Stimulated activated CD4-positive, alpha-beta T cell treated with anti-CD3 and anti-CD28 coated beads, TNF-alpha, amount 100 ng/mL, for 48 hours (primary cell): ENCODE data around the gene LRRN1.
"Not testable (repeated sequence)": the region's sequence is repeated elsewhere in the genome, so short reads cannot be mapped to it uniquely, and the experiment has no call there.

ENCODE experiments used
- DNase-seq, 3 donors: peaks; one replicate each; pipeline ENCODE4 v3.0.0-alpha.2; 2020; ENCODE audit warnings: low read depth in 3 of 3

Gene LRRN1

DNA sequence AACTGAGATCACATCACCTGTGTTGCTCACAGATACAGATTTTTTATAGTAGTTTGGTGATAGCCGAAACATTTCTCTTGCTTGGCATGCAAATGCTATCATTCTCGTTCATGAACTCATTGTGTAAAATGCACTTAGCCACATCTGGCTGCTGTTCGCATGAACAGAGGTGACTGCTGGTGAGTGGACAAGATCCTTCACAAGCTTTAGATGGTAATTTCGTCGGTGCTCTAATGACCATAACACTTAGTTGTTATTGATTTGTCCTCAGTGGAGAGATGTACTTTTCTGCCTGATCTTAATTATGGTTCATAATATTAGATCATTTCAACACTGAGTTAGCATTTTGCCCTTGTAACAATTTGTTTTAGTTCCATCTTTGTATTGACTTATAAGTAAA lies 13.8 kb downstream of the LRRN1 start:
- DNase-seq, result no peak

DNA sequence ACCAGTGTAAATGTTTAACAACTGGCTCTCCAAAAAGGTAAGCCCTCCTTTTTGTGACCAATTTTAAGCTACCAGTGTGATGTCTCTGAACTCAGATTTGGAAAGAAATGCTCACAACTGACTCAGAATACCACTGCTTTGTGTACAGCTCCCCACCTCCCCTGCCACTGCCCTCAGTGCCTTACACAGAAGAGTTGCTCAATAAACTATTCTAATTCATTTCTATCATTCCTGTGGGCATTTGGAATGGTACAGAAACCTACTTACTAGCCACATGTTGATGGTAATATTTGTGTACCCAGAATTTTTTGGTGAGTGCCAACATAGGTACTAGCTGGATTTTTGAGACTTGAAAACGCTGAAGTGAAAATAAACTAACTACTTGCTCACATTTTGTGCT lies 16.0 kb downstream of the LRRN1 start:
- no peak for DNase-seq

DNA sequence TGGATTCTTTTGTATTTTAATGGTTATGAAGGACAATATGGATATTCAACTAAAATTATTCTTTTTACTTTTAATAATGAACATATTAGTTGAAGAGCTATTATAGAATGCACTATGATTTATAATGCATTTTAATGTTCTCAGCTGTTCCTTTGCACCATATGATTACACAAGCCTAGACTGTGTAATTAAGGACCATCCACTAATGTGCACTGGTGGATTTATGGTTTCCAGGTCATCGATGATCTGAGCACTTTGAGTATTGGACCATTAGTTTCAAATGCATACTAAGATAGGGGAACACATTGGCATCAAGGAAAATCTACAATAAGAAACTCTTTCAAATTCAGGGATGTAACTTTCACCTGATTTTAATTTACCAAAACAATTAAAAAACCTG lies 16.8 kb downstream of the LRRN1 start:
- DNase-seq, result no peak

DNA sequence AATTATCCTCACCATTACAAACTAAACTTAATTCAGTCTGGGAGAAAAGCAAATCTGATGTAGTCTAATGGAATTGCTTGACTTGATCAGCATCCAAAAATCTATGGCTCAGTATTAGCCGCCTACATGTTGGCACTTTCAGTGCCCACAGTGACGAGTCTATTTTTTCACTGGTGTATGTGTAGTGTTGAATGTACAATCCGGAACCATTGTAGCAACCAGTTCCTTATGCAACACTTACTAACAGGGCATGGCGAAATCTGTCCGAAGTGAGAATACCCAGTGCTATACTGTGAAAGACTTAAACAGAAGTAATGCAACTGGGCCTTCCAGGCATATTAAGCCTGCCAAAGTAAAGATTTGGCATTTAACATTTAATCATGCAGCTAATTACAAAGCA lies 18.6 kb downstream of the LRRN1 start:
- DNase-seq, result no peak

DNA sequence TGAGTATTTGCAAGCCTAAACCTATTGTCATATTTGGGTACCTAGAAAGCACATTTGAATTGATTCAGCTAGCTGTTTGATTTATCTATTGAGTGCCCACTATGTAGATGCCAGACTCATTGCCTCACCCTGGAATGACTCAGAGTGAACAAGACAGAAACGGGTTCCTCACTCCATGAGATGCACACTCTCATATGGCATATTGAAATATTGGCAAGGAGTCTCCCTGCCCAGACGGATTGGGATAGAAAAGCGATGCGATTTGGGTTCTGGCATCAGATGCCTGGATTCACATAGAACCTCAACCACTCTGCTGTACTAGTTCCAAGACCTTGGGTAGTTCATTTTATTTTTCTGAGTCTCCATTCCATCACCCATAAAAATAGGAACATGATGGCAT lies 22.5 kb downstream of the LRRN1 start:
- no peak for DNase-seq

DNA sequence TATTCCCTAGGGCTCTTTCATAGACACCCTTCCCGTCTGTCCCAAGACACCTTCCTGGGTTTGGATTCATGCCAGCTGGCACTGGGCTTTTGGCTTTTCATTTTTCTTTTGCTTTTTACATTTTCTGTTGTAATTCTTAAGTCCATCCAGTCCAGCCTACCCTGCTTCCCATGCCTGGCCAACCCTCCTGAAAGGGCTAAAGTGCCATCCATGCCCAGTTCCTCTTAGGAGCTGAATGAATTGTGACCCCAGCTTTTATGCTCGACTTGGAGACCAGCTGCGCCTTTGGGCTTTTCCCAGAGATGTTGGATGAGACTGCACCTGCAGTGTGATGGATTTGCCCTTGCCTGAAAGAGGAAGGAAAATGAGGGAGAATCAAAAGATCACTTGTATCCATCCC lies 25.8 kb downstream of the LRRN1 start:
- DNase-seq, result no peak

DNA sequence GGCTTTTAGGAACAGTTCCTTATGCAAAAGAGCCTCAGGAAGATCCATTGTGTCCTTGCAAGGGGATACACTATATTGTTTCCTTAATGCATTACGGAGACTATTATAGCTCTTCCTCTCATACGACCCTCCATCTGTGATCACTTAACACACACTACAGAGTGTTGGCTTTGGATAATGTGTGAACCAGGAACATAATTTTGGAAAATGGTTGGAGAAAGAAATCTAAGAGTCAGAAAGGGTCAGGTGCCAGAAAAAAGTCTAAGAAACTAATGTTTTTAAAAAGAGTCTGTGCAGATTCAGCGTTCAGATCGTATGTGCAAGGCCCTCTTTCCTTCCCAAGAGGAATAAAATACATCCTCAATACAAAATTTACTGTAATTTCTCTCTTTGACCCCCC lies 27.3 kb downstream of the LRRN1 start:
- DNase-seq, result no peak

DNA sequence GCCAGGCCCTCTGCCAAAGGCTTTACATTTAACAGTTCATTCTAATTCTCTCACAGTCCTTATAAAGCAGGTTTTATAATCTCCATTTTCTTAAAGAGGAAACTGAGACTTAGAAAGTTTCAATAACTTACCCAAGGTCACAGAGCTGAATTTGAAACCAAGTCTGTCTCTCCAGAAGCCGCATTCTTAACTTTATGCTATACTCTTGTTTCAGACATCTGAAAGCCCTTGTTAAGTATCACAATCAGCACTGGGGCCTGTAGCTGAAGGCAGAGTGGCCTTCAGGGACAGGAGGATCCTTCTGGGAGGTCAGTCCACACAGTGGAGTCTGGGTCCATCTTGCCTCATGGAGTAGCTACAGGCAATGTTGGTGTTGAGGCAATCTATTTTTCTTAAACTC lies 27.9 kb downstream of the LRRN1 start:
- no peak for DNase-seq

DNA sequence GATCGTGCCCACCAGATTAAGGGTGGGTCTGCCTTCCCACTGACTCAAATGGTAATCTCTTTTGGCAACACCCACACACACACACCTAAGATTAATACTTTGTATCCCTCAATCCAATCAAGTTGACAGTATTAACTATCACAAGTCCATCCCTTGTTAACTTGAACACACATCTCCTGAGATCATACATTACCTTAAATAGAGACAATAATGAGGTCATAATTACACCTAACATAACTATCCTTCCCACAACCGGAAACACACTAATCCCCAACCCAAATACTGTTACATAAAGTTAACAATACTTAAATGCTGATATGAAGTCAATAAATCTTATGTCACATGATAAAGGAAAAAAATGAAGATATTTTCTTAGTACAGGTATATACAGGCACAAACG lies 29.2 kb downstream of the LRRN1 start:
- not testable (repeated sequence) for DNase-seq

DNA sequence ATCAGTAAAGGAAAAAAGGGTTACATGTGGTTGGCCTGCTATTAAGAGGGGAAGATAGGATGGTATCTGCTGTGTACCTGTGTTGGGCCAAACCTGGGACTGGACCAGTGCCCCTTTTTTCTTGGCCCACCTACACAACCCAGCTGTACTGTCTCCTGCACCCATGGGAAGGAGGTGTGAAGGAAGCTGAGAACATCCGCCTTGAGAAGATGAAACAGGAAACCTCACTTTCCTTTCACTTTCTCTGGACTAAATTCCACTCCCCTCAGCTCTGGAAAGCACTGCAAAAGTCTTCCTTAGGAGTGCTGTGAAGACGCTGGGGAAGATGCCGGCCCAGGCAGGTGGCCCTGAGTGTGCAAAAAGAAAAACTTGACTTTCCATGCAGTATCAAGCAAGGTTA lies 37.6 kb downstream of the LRRN1 start:
- no peak for DNase-seq

DNA sequence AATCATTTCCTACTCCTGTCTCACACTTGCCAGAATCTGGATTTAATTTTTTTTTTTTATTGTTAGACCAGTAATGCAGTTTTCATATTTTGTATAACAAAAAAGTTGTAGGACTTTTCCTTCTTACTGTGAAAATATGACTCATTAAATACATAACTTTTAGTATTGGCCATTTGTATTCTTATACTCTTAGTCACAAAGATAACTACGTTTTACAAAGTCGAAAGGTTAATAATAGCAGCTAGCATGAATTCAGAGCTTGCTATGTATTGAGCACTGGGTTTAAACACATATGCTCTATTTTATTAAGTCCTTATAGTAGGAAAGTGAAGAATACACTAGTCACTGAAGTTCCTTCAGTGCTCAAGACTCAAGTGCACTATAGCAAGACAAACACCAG lies 43.1 kb downstream of the LRRN1 start:
- DNase-seq, result no peak

DNA sequence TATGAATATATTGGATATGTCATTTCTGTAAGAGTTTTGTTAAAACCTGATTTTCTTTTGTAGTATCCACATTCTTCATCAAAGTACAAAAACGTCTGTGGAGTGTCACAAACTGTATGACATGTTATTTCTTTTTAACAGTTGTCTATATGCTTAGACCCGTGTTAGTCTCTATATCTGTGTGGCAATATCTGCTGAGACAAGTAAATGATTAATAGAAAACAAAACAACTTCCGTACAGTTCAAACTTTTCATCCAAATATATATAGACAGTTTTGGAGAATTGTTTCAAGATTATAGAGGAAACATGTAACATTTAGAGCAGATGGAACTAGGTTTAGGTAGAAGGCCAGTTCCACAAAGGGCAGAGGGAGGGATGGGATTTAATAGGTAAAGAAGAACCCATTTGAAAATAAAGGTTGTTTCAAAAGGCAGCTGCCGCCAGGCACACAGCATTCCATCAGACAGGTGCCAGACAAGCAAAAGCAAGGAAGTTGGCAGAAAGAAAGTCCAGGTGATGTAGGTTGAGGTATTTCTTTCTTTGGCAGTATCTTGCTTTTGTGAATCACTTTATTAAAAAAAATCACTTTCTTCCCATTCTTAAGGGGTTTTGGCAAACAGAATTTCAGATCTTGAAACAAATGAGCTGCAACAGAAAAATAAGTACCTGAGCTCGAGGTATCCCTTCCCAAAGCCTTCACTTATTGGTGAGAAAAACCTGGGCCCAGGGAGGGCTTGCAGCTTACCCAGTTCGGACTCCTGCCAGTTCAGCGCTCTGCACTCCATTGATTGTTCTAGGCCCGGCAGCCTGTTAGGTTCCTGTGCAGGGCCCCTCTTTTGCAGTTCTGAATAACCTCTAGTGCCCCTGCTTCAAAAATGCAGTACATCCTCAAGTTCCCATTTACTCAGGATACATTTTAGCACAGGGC lies 49.0 kb downstream of the LRRN1 start:
- DNase-seq, result no peak

DNA sequence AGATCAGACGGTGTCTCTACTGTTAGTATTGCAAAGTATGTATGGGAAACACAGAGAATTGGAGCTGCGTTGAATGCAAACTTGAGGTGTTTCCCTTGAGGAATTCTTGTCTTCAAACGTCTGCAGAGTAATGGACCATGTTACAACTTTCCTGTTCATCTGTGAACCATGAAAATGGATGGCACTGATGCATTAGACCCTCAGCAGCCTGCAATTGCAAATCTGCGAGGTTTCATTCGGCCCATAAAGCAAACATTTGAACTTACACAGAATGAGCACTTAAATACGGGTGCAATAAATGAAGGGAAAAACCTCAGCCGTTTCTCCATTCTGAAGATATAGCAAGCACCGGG lies 49.7 kb downstream of the LRRN1 start:
- no peak for DNase-seq

DNA sequence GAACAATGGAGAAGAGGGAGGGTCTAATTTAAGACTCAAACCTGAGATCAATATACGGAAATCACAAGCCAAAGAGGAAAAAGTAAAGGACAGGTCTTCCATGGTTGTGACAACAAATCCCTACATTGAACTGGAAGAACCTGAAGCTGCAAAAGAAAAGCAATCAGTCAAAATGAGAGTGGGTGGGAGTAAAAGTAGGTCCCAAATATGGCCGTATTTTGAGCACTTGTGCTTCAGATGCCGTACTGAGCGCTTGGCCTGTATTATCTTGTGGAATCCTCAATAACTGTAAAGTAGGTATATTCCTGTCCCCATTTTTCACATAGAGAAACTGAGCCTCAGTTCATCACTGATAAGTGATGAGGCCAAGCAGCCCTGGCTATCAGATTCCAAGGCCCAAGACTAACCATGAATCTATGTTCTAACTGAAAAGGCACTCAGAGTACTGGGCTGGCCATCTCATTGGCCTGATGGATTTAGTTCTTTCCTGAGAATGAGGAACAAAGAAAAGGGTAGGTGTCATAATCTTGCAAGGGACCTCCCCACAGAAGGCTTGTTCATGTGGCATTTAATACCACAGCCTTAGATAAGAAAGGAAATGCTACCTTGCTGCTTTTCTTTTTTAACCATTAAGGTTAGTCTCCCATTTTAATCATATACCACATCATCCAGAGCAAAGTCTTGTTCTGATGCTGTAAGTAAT lies 52.5 kb downstream of the LRRN1 start:
- no peak for DNase-seq

DNA sequence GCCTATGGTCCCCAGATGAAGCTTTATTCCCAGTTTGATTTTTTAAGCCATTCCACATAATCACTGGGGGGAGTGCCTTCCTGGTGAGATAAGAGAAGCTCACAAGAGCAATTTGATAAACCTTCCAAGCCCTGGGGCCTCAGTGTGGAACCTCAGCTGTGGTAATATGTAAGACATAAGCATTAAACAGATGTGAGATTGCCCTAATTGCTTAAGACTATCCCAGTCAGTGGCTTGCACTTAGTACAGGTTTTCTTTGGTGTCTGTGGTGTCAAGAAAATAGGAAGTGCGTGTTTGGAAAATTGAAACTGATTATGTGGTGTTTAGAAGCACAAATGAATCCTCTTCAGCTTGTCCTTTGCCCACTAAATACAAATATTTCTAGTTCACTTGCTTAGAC lies 54.3 kb downstream of the LRRN1 start:
- no peak for DNase-seq

DNA sequence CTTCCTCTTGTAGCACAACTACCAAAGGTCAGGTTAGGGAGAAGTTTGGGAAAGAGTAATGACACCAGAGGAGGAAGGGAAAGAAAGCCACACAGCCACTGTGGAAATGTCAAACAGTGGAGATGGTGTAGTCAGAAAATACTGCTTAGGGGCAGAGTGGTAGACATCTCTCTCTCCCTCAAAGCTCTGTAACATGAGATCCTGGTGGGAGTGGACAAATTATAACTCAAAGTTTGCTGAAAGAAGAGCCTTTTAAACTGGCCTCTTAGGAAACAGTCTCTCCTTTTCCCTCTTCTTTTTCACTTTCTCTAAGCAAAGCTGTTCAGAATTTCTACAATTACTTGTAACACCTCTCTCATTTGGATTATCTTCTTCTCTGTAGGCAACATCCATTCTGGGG lies 55.8 kb downstream of the LRRN1 start:
- no peak for DNase-seq

DNA sequence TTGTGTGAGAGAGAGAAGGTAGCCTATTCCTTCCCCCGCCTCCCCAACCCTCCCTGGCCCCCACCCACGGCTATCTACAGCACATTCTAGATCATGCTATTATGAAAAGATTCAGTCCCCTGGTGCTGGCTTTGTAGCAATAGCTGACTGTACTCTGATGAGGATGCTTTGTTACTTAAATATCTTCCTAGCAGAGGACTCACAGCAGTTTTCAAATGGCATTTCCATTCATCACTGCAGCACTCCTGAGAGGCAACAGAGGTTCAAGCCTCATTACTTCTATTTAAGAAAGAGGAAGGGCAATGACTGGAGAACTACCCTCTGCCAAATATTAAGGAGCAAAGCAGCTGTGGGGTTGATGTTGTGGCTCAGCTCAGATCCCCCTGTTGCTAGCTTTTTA lies 61.0 kb downstream of the LRRN1 start:
- DNase-seq, result no peak

DNA sequence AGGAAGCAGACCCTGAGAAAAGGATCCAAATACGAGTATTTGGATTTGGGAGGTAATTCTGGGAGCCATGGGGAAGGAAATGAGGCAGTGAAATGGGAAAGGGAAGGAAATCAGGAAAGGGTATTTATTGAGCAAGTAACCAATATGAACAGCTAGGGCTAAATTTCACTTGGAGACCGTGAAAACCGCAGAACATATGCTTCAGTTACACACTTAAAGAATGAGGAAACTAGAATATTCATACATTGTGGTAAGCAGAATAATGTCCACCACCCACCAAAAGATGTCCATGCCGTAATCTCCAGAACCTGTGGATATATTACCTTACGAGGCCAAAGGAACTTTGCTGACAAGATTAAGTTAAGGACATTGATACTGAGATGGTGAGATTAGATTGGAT lies 63.3 kb downstream of the LRRN1 start:
- no peak for DNase-seq

DNA sequence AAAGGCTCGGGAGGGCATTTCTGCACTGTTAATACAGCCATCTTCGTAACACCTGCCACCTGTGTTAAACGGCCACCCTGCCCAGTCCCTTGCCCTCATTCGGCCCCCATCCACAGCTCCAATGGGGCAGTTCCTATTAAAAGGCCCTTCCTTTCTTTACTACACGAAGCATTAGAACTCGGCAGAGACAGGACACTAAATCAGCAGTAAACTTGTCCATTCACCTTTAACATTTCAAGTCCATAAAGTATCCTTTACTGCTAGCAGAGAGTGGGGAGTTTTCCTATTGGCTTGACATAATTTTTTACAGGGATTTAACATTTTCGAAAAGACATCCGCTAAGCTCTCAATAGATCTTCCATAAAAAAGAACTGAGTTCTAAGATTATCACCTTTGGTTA lies 76.3 kb downstream of the LRRN1 start:
- DNase-seq, result no peak

DNA sequence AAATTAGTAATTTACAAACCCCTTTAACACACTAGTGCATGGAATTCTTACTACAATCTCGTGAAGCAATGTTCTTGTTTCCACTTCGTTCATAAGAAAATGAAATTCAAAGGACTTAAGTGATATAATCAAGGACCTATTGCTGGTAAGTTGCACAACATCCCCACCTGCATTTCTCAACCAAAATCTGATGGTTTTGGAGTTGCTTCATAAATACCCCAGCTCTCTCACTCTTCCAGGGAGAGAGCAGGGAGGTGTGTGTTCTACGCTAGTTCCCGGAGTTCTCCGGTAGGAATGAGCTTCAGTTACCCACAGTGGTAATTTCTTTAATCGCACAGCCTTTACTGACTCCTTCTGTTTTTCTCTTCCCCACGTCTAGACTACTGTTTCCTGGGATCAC lies 81.8 kb downstream of the LRRN1 start:
- no peak for DNase-seq

DNA sequence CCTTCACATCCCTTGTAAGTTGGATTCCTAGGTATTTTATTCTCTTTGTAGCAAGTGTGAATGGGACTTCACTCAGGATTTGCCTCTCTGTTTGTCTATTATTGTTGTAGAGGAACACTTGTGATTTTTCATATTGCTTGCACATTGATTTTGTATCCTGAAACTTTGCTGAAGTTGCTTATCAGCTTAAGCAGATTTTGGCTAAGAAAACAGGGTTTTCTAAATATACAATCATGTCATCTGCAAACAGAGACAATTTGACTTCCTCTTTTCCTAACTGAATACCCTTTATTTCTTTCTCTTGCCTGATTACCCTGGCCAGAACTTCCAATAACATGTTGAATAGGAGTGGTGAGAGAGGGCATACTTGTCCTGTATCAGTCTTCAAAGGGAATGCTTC lies 88.1 kb downstream of the LRRN1 start:
- not testable (repeated sequence) for DNase-seq

DNA sequence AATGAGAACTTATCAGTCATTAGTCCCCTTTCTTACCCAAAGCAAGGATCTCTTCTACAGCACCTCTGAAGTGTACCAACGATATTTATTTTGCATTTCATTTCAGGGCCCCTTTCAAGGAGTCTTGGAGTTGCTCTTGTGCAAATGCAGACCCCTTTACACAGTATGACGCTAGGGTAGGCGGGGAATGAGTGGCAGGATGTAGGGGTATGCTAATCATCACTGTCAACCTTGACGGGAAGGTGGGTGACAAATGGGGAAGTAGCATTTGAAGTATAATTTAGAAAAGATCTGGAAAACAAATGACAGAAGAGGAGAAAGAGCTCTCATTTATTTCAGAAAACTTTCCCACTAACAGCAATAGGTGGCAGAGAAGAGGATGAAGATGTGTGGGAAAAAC lies 94.4 kb downstream of the LRRN1 start:
- no peak for DNase-seq
